AML-193 (cell line): ENCODE data around the gene THUMPD1.
"Not testable (repeated sequence)": the region's sequence is repeated elsewhere in the genome, so short reads cannot be mapped to it uniquely, and the experiment has no call there.

Experiments
- DNase-seq, 2 experiments: peaks; one replicate each; lab custom pipeline; 2025; lab: John Stamatoyannopoulos, UW

Gene THUMPD1

GRCh38 chr16:20695024-20695423 is 46.6 kb downstream of the THUMPD1 start:
- DNase-seq: no peak

- not testable (repeated sequence) for DNase-seq
These were observed 47.5 kb downstream of the THUMPD1 start for GRCh38 chr16:20694096-20694495.

- DNase-seq: no peak
These were observed 52.0 kb downstream of the THUMPD1 start for GRCh38 chr16:20689668-20690067.

GRCh38 chr16:20683812-20684211 is 57.8 kb downstream of the THUMPD1 start:
- DNase-seq: no peak
